Activated naive CD4-positive, alpha-beta T cell treated with anti-CD3 and anti-CD28 coated beads for 36 hours (primary cell): ENCODE measurements around the gene TSC22D1. TPM values are rescaled to one million over a fixed set of nuclear protein-coding genes. Genes with fewer than 3 reads are reported as not detected.

ENCODE experiments used
- CTCF ChIA-PET: fragments of 350-600 bp; sonication (Branson Sonifier 250); formaldehyde crosslinking; loops from one replicate; lab custom pipeline; 2021; ENCODE audit warnings: antibody characterized with exemption; lab: Charles Lee
- DNase-seq: peaks from one replicate; pipeline ENCODE4 v3.0.0-alpha.2; 2020
- H3K27ac Mint-ChIP-seq: one replicate; pipeline ENCODE4 v1.8.0; 2021; ENCODE audit warnings: mild to moderate bottlenecking, mixed read lengths
- H3K27me3 Mint-ChIP-seq: one replicate; pipeline ENCODE4 v1.8.0; 2021; ENCODE audit warnings: low read depth, mixed read lengths
- H3K36me3 Mint-ChIP-seq: one replicate; pipeline ENCODE4 v1.8.0; 2021; ENCODE audit warnings: low read depth, mixed read lengths
- H3K4me1 Mint-ChIP-seq: one replicate; pipeline ENCODE4 v1.8.0; 2021; ENCODE audit warnings: low read depth, mixed read lengths
- H3K4me3 Mint-ChIP-seq: one replicate; pipeline ENCODE4 v1.8.0; 2021; ENCODE audit warnings: mild to moderate bottlenecking, moderate library complexity, mixed read lengths
- H3K9me3 Mint-ChIP-seq: one replicate; pipeline ENCODE4 v1.8.0; 2021; ENCODE audit warnings: mixed read lengths
- intact Hi-C: fragments of 100-400 bp; cut with micrococcal nuclease; formaldehyde crosslinking; loops from one replicate; pipeline ENCODE4 v1.15.1; 2023
- total RNA-seq, 2 experiments: library from RNA; stranded (reverse); gene quantifications; one replicate each; pipeline ENCODE4 v1.2.3, GENCODE V29; 2021

TSC22D1 gene
- total RNA-seq, 2 experiments from 2014 or later = 8.8 to 9.7 TPM

DNA sequence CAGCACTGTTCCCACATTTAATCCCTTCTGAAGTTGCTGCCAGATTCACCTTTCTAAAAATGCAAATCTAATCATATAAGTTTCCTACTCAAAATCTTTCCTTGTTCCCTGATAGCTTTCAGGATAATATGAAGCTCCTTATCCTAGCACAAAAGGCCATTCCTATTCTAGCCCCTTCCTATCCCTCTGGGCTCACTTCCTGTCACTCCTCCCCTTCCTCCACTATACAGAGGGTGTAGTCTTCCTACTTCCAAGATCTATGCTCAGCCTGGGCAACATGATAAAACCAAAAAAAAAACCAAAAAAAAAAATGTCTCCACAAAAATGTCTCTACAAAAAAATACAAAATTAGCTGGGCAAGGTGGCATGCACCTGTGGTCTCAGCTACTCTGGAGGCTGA, 78.3 kb downstream of the TSC22D1 start:
- Mint-ChIP-seq H3K27ac (no peak overlapping the region), H3K4me1 (peaks cover 9% of the 10 kb centered on the region), H3K27me3 (no peaks in the 10 kb centered on the region), H3K36me3 (peaks cover 5% of the 10 kb centered on the region), H3K4me3 (no peak overlapping the region), H3K9me3 (peaks cover 15% of the 10 kb centered on the region)
- intact Hi-C loops = no loop called here
- DNase-seq = no peak
- CTCF ChIA-PET = interaction anchor here (0.6 to 1.0 kb wide), 3 partner anchors 10 to 279 kb away, joined by 3 to 6 read pairs (median 3); no protein-coding TSS in a partner anchor

DNA sequence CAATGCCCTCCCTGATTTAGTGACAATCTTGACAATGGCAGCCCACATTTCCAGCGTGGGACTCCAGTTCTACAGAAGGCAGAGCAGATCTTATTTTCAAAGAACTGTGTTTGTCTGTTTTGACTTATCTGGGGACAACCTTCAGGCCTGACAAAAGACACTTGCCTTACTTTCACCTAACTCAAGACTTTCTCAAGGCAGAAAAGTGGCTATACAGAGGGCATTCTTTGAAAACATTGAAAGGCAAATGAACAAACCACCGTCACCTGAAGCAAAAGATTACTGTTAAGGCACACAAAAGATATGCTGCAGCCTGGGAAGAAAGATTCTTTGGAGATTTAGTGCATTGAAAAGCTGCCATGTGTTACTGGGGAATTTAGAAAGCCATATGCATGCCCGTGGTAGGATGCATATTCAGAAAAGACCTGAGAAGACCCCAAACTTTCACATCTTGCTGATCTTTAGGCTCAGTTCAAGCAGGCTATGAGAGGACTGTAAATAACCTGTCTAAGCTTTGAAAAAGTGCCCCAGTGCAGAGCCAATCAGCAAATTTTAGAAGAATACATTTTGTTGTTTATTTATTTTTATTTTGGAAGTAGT, 82.8 kb downstream of the TSC22D1 start:
- Mint-ChIP-seq H3K36me3 (peaks cover 5% of the 10 kb centered on the region), H3K4me3 (no peak overlapping the region), H3K9me3 (peaks cover 15% of the 10 kb centered on the region), H3K4me1 (peaks cover 9% of the 10 kb centered on the region), H3K27ac (no peak overlapping the region), H3K27me3 (no peaks in the 10 kb centered on the region)
- DNase-seq = no peak
- intact Hi-C loops = no loop called here
- CTCF ChIA-PET = interaction anchor here (2.0 kb wide), 1 partner anchor 10 kb away, joined by 14 read pairs; no protein-coding TSS in a partner anchor

DNA sequence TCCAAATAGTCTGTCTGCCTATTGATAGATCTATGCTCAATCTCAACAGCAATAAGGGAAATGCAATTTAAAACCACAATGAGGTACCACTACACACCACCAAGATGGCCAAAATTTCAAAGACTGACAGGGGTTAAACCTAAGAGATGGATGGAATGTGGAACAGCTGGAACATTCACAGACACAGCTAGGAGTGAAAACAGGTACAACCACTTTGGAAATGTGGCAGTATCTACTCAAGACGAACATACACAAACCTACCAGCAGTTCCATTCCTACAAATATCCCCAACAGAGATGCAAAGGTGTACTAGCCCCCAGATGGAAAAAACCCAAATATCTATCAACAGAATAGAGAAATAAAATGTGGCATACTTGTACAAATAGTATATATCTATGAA, 86.4 kb downstream of the TSC22D1 start:
- CTCF ChIA-PET = interaction anchor here (0.6 to 0.8 kb wide), 2 partner anchors 17 to 326 kb away, joined by 3 to 5 read pairs; no protein-coding TSS in a partner anchor

DNA sequence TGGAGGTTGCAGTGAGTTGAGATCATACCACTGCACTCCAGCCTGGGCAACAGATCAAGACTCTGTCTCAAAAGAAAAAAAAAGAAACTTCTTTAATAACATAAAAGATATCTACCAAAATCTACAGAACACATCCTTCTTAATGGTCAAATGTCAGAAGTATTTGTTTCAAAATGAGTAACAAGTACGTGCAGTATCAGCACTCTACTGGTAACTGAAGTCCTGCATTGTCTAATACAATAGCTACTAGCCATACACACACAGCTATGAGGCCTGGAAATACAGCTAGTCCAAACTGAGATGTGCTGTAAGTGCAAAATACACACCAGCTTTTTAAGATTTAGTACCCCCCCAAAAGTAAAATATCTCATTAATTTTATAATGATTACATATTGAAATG, 88.1 kb downstream of the TSC22D1 start:
- no peak for DNase-seq
- Mint-ChIP-seq H3K36me3 (no peaks in the 10 kb centered on the region), H3K4me3 (no peak overlapping the region), H3K9me3 (no peaks in the 10 kb centered on the region), H3K4me1 (peaks cover 9% of the 10 kb centered on the region), H3K27ac (no peak overlapping the region), H3K27me3 (no peaks in the 10 kb centered on the region)
- CTCF ChIA-PET = interaction anchor here (0.6 to 1.5 kb wide), 2 partner anchors 10 to 93 kb away, joined by 3 read pairs; no protein-coding TSS in a partner anchor
- intact Hi-C loops = loop anchor here (10.0 kb wide), 1 partner anchor 227 kb away; no protein-coding TSS in a partner anchor

More for the DNA sequence above, 86.4 kb downstream of the TSC22D1 start:
- intact Hi-C loops = loop anchor here (10.0 kb wide), 1 partner anchor 225 kb away; no protein-coding TSS in a partner anchor
- Mint-ChIP-seq H3K9me3 (peaks cover 3% of the 10 kb centered on the region), H3K4me3 (no peak overlapping the region), H3K36me3 (peaks cover 3% of the 10 kb centered on the region), H3K27me3 (no peaks in the 10 kb centered on the region), H3K4me1 (peaks cover 7% of the 10 kb centered on the region), H3K27ac (no peak overlapping the region)
- DNase-seq = no peak

DNA sequence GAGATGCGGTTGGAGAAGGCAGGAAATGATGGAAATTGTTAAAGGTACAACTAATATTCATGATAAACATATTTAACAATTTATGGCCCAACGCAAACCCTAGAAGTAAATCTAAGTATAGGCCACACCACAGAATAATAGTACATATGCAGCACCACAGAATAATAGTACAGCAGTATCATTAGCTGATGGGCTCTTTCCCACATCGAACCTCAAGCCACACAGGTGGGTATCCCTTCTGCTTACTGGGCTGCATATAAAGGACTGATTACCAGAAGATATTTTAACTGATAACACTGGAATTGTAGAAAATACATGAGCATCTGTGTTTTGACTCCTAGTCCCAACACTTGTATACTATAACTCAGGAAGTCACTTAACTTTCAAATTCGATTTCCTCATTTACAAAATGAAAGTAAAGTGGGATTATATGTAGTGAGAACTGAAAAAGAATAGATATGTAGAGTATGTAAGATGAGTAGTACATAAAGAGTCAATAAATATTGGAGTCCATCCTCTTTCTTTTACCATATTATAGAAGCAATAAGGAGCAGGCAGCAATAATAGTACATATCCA, 91.5 kb downstream of the TSC22D1 start:
- intact Hi-C loops = loop anchor here (1.0 to 10.0 kb wide), 3 partner anchors 230 to 823 kb away; no protein-coding TSS in a partner anchor
- Mint-ChIP-seq H3K4me3 (peak overlapping the region; percentile 50), H3K9me3 (no peaks in the 10 kb centered on the region), H3K4me1 (peaks cover 9% of the 10 kb centered on the region), H3K36me3 (no peaks in the 10 kb centered on the region), H3K27me3 (no peaks in the 10 kb centered on the region), H3K27ac (no peak overlapping the region)
- CTCF ChIA-PET = interaction anchor here (0.7 to 3.4 kb wide), 19 partner anchors 7 to 562 kb away, joined by 3 to 17 read pairs (median 4); partner anchors contain the start of gene TSC22D1
- DNase-seq = no peak

DNA sequence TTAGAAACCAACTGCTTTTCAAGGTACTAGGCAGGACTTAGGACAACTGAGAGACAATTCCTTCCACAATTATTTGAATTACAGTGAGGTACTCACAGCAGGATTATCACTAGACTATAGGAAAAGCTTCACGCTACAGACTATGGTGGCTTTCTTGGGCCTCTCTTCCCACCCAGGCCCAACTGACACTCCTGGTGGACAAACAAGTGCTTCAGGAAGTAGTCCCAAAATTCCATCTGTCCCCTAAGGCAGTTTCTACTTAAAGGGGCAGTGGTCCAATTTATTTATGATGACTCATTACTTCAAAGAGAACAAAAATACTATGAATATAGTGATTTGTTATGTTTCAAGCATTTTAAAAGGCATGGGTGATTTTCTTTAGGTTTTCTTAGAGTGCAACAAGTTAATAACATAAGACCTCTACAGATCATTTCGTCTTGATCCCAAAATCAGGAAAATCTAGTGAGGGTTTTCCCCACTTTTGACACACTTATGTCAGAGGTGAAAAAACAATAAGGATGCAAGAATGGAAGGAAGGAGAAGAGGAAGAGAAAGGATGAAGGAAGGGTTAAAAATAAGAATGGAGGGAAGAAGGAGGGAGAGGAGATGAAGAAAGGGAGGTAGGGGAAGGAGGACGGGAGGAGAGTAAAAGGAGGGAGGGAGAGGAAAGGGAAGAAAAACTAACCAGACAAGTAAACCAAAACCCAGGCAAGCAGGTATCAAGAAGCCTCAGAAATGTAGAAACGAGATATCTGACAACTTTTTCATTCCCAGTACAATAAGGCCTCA, 101.8 kb downstream of the TSC22D1 start:
- intact Hi-C loops = no loop called here
- CTCF ChIA-PET = interaction anchor here (0.6 to 2.2 kb wide), 6 partner anchors 9 to 1222 kb away, joined by 3 to 15 read pairs (median 5); no protein-coding TSS in a partner anchor

DNA sequence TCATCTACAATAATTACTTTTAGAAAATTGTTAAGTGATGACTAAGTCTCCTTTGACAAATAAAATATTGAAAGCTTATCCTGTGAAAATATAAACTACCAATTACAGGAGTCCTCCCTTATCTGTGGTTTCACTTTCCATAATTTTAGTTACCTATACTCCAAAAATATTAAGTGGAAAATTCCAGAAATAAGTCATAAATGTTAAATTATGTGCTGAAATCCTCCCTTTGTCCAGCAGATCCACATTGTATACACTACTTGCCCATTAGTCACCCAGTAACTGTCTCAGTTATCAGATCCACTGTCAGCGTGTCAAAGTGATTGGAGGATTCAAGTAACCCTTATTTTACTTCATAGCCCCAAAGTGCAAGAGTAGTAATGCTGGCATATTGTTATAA, 104.4 kb downstream of the TSC22D1 start:
- Mint-ChIP-seq H3K4me3 (no peak overlapping the region), H3K36me3 (no peaks in the 10 kb centered on the region), H3K27me3 (no peaks in the 10 kb centered on the region), H3K4me1 (no peaks in the 10 kb centered on the region), H3K9me3 (no peaks in the 10 kb centered on the region), H3K27ac (no peak overlapping the region)
- DNase-seq = no peak
- CTCF ChIA-PET = interaction anchor here (0.6 to 2.0 kb wide), 6 partner anchors 9 to 569 kb away, joined by 3 to 8 read pairs (median 4); no protein-coding TSS in a partner anchor
- intact Hi-C loops = loop anchor here (1.0 kb wide), 1 partner anchor 566 kb away; no protein-coding TSS in a partner anchor

More for the DNA sequence above, 101.8 kb downstream of the TSC22D1 start:
- Mint-ChIP-seq H3K27ac (no peak overlapping the region), H3K9me3 (no peaks in the 10 kb centered on the region), H3K27me3 (no peaks in the 10 kb centered on the region), H3K36me3 (no peaks in the 10 kb centered on the region), H3K4me1 (no peaks in the 10 kb centered on the region), H3K4me3 (no peak overlapping the region)
- DNase-seq = no peak

DNA sequence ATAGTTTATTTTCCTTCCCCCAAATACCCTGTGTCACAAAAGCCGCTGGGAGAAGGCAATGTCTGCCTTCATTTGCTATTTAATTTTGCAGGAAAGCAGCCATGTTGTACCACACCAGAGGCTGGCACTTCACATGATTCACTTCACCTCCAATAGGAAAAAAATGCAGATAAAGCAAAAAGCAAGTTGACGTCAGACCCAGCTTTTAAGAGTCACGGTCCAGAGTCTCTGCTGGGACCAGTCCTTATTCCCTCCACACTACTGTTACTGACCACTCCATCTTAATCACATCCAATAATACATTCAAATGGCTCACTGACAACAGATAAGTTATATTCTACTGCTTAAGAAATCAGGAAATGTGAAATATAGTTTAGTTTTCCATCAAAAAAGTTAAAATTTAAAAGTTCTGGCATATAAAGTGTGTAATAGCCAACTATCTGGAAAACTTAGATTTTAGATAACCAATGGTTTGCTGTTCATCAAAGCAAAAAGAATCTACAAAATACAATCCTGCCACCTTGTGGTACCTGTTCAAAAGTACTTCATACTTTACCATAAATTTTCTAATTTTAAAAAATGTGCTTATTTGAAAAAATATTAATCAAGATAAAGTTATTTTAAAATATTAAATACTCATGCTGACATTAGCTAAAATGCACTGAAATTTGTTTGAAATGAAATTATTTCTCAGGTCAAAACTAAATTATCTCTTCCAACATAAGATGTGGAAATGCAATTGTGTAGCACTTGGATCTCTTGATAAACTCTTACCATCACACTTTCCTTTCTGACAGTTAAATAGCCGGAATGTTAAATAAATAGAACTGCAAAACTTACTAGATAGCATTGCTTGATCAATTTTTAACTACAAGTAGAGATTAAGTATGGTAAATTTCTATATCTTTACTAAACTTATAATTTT, 105.2 kb downstream of the TSC22D1 start:
- CTCF ChIA-PET = interaction anchor here (0.7 to 2.4 kb wide), 8 partner anchors 10 to 569 kb away, joined by 3 to 13 read pairs (median 6); no protein-coding TSS in a partner anchor
- H3K27me3 Mint-ChIP-seq = no peaks in the 10 kb centered on the region
- H3K4me3 Mint-ChIP-seq = no peak overlapping the region
- H3K36me3 Mint-ChIP-seq = no peaks in the 10 kb centered on the region
- H3K27ac Mint-ChIP-seq = no peak overlapping the region
- no peaks in the 10 kb centered on the region for H3K9me3 Mint-ChIP-seq
- H3K4me1 Mint-ChIP-seq = no peaks in the 10 kb centered on the region
- DNase-seq = no peak
- intact Hi-C loops = loop anchor here (1.0 kb wide), 1 partner anchor 566 kb away; no protein-coding TSS in a partner anchor

DNA sequence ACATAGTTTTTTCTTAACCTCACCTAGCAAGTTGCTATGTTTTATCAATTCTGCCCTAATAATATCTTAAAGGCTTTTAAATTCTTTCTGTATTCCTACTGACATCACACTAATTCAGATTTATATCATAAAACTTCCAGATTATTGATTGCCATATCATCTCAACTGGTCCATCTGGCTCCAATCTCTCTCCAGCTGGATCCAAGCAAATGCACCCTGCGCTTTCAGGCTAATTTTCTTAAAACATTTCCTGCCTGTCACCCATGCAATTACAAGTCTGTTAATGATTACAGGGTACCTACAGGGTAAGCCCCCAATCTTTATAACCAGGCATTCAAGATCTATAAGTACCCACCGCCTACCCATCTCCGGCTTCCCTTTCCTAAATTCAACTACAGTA, 107.3 kb downstream of the TSC22D1 start:
- H3K4me1 Mint-ChIP-seq = no peaks in the 10 kb centered on the region
- no peaks in the 10 kb centered on the region for H3K9me3 Mint-ChIP-seq
- no peak overlapping the region for H3K27ac Mint-ChIP-seq
- no peak overlapping the region for H3K4me3 Mint-ChIP-seq
- CTCF ChIA-PET = interaction anchor here (0.6 to 2.4 kb wide), 11 partner anchors 8 to 567 kb away, joined by 3 to 13 read pairs (median 4); no protein-coding TSS in a partner anchor
- no peak for DNase-seq
- H3K36me3 Mint-ChIP-seq = no peaks in the 10 kb centered on the region
- intact Hi-C loops = no loop called here
- H3K27me3 Mint-ChIP-seq = no peaks in the 10 kb centered on the region

DNA sequence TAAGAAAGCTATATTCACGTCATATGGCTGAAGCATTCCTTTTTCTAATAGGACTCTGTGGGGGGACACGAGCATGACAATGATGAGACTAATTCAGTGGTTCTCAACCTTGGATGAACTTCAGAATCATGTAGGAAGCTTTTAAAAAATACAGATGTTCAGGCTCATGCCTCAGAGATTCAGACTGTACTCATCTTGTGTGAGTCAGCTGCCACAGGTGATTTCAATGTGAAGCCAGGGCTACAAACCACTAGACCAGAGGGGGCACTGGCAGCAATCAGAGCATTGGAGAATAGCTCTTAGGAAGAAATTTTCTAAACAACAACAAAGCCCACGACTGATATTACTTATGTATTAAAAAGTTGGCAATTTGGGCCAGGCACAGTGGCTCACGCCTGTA, 110.8 kb downstream of the TSC22D1 start:
- CTCF ChIA-PET = interaction anchor here (1.2 kb wide), 1 partner anchor 8 kb away, joined by 3 read pairs; no protein-coding TSS in a partner anchor
- intact Hi-C loops = no loop called here
- H3K36me3 Mint-ChIP-seq = no peaks in the 10 kb centered on the region
- no peak overlapping the region for H3K27ac Mint-ChIP-seq
- no peaks in the 10 kb centered on the region for H3K9me3 Mint-ChIP-seq
- H3K4me1 Mint-ChIP-seq = no peaks in the 10 kb centered on the region
- no peak overlapping the region for H3K4me3 Mint-ChIP-seq
- no peak for DNase-seq
- no peaks in the 10 kb centered on the region for H3K27me3 Mint-ChIP-seq

DNA sequence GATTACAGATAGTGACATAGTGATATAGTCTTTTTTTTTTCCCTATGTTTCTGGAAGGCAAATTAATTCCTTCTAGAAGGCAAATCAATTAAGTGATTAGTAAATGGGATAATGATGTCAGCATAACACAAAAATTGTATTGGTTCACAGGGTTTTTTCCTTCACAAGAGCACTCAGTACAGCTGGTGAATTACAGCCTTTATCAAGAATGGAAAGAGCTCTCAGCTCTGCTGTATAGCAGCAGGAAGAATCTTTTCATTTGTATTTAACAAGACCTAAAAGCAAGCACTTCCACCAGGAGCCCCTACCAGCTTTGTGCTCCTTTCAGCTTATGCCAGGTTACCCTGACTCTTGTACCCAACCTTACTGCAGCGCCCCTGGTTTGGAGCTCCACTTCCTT, 111.7 kb downstream of the TSC22D1 start:
- Mint-ChIP-seq H3K27me3 (no peaks in the 10 kb centered on the region), H3K9me3 (no peaks in the 10 kb centered on the region), H3K4me3 (no peak overlapping the region), H3K4me1 (no peaks in the 10 kb centered on the region), H3K27ac (no peak overlapping the region), H3K36me3 (no peaks in the 10 kb centered on the region)
- intact Hi-C loops = no loop called here
- no peak for DNase-seq
- CTCF ChIA-PET = interaction anchor here (1.2 to 1.7 kb wide), 2 partner anchors 9 to 556 kb away, joined by 3 to 5 read pairs; no protein-coding TSS in a partner anchor
